Medulla oblongata (tissue), 1 donor: Measurements from ENCODE around the gene MCU.
A peak's percentile ranks its signal among the peaks of the same experiment; 100 is the strongest.

Experiments
- DNase-seq: peaks from one replicate; pipeline ENCODE4 v3.0.0-alpha.2; 2015; ENCODE audit errors: extremely low spot score

Gene MCU

GRCh38 chr10:72842164-72842563 is 150.2 kb downstream of the MCU start:
- DNase-seq, result no peak

- DNase-seq, result no peak
Measured at GRCh38 chr10:72846238-72846637, 154.3 kb downstream of the MCU start.

GRCh38 chr10:72847681-72848080 is 155.7 kb downstream of the MCU start:
- DNase-seq, result no peak

- DNase-seq, result no peak
Measured at GRCh38 chr10:72850861-72851260, 158.9 kb downstream of the MCU start.

- no peak for DNase-seq
Measured at GRCh38 chr10:72851509-72851908, 159.6 kb downstream of the MCU start.

DNA sequence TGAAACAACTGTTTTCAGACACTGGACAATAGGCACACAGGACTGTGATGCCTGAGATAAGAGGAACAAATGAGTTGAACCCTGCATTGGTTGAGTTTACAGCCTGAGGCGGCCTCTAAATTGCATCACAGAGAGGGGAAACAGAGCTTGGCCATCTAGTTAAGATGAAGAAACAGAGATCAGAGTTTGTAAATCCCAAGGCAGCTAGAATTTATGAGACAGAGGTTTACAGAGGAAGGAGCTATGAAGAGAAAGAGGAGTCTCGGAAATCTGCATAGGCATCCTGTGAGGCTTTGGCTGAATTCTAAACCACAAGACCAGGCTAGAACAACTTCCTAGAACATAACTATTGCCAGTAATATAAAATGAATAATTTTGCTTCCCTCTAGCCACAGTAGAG is 160.6 kb downstream of the MCU start:
- no peak for DNase-seq

- no peak for DNase-seq
Measured at GRCh38 chr10:72855129-72855528, 163.2 kb downstream of the MCU start.

DNA sequence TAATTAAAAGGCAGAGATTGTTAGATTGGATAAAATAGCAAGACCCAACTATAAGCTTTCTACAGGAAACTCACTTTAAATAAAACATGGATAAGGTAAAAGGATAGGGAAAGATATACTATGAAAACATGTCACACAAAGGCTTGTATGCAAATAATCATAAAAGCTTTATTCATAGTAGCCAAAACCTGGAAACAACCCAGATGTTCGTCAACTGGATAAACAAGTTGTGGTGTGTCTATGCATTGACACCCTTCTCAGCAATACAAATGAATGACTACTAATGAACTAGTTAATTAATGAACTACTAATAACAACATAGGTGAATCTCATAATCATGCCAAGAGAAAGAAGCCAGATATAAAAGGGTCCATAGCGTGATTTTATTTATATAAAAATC is 163.8 kb downstream of the MCU start:
- DNase-seq, result no peak

GRCh38 chr10:72858067-72858466 is 166.1 kb downstream of the MCU start:
- DNase-seq, result no peak

GRCh38 chr10:72862957-72863356 is 171.0 kb downstream of the MCU start:
- DNase-seq, result no peak

DNA sequence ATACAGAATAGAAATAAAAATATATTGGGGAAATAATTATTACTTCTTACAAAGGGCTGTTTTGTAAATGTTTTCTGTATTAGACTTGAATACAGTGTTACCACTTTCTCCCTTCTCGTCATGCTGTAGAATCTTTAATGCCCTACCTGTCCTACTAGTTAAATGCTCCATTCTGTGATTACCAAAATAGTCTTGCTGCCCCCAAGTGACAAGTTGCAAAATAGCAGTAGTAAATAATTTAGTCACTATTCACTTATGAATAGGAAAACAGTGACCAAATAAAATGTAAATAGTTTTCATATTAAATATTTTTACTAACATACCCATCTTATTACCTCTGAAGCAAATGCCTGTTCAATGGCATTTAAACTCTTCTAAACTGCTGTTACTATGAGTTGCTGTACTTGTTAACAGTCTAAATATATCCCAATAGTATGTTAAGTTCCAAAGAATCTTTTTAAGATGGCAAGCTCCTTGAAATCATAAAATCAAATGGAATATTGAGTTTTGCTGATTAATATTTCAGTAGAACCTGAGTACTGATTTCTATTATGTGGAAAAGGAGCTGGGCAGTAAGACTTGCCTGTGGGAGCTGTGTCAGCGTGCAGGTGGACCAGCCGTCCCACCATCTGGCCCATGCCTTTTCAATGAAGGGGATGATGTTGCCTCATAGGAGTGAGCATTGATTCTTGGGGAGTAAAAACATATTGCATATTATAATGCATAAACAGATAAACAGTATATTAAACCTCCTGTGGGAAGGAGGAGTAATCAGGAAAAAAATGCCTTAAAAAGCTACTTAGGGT is 183.5 kb downstream of the MCU start:
- peak; percentile 5 for DNase-seq

- no peak for DNase-seq
Measured at GRCh38 chr10:72879245-72879644, 187.3 kb downstream of the MCU start.

GRCh38 chr10:72881291-72881690 is 189.3 kb downstream of the MCU start:
- no peak for DNase-seq

DNA sequence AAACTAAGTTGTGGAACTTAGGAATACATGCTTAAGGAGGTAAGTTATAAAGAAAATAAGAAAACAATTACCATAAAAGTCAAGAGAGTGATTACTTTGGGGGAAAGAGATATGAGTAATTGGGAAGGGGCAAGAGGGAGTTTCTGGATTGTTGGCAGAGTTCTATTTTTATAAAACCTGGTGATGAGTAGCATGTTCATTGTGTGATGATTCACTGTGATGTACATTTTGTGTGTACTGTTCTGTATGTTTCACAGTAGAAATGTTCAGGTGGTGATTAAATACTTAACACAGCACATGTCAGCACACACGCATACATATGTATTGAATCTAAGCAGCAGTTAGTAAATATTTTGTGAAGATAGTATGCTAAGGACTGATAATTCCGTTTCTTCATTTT is 191.9 kb downstream of the MCU start:
- no peak for DNase-seq

GRCh38 chr10:72885953-72886352 is 194.0 kb downstream of the MCU start:
- DNase-seq, result no peak

DNA sequence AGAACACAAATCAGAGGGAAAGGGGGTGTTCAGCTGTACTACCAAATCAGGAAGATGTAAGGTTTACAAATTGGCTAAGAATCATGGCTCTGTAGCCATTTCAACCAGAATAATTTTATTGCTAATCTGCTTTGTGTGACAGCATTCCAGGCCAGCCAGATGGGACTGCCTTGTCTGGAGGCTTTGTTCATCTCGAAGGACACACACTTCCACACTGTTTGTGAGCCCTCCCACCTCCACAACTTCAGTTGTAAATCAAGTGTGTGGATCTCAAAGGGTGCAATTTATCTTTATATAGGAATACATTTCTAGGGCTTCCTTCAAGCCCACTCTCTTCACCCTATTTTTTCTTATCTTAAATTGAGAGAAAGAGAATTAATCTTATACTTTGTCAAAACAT is 194.7 kb downstream of the MCU start:
- DNase-seq, result no peak

- DNase-seq, result peak; percentile 30
Measured at GRCh38 chr10:72887043-72887442, 195.1 kb downstream of the MCU start.

DNA sequence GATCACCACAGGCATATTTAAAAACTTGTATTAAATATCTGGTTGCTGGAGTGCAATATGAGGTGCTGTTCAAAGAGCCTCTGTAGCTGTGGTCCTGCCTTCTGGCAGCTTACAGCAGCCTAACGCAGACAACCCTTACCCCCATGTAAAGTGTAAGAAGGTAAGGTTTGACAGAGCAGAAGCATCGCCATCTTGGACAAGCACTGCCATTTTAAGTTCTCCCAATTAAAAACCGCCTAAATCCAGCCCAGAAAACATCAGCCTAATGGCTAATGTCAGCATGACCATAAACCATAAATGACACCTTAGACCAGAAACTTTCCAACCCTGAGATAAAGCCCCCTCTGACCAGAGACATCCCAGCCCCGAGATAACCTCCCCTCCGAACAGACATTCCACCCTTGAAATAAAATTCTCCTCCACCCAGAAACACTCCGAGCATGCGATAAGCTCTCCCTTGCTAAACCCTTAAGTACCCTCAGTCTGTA is 196.3 kb downstream of the MCU start:
- DNase-seq, result no peak

- no peak for DNase-seq
Measured at GRCh38 chr10:72889391-72889831, 197.5 kb downstream of the MCU start.

- no peak for DNase-seq
Measured at GRCh38 chr10:72890086-72890485, 198.1 kb downstream of the MCU start.

DNA sequence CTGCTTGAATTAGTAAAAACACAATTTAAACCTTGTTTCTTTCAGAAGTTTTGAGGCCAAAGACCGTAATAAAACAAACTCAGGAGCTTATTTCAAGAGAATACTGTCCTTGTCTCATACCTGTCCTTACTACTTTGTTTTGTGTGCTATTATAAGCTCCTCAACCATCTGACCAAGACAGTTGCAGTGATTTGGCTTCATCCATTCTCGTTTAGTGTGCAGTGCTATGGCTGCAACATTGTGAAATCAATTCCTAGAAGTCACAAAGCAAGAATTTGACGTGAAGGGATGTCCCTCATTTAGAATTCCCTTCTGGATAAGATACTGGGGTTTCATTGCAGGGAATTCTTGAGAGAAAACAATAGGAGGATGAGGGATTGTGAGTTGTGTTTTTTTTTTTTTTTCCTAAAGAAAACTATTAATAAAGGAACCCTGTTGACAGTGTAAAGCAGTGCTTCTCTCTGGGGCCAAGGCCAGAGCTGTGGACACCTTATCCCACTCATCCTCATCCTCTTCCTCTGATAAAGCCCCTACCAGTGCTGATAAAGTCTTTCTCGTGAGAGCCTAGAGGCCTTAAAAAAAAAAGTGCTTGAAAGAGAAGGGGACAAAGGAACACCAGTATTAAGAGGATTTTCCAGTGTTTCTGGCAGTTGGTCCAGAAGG is 201.3 kb downstream of the MCU start, which contains the start of gene OIT3:
Gene OIT3, plus strand, starts transcription at position 604 of the 663 bp plus-strand sequence. CDS start 60 bp downstream, outside the sequence.
- DNase-seq, result no peak

DNA sequence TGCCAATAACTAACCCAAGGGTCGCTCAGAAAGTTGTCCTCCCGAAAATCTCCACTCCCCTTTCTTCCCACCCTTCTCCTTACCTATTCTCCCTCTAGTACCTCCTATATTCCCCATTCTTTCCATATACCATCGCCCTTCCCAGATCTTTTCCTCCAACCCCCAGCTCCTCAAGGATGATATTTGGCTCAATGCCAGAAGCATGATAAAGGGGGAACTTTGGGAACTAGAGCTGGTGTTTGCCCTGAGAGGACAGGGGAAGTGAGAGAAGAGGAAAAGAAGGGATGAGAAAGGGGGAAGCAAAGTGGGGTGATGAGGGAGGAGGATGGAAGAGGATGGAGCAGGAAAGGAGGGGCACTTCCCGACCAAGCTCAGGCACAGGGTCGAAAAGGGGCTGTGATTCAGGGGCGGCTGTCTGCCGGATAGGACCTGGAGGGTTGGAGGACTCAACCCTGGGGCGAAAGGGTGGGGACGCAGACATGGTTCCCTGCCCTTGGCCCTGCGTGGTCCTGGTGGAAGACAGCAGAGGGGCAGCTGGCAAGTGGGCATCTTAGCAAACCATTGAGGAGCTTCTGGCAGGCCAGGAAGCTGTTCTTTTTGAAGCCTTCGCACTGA is 203.4 kb downstream of the MCU start:
- DNase-seq, result no peak

DNA sequence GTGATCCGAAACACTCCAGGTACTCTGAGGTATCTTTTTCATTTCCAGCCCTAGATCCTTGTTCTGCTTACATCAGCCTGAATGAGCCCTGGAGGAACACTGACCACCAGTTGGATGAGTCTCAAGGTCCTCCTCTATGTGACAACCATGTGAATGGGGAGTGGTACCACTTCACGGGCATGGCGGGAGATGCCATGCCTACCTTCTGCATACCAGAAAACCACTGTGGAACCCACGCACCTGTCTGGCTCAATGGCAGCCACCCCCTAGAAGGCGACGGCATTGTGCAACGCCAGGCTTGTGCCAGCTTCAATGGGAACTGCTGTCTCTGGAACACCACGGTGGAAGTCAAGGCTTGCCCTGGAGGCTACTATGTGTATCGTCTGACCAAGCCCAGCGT is 206.7 kb downstream of the MCU start:
- DNase-seq, result no peak
